OCI-LY3 (cell line): Measurements from ENCODE around the gene NEURL1.

Experiments
- CTCF ChIP-seq: fragments of 200-600, 300-600 bp; sonication (generic); IDR thresholded peaks from 2 replicates; pipeline ENCODE4 v1.5.1; 2014; ENCODE audit warnings: antibody characterized with exemption, low read length, low read depth
- EZH2phosphoT487 ChIP-seq: fragments of 200-600 bp; shearing (Covaris generic); IDR thresholded peaks from 2 replicates; pipeline ENCODE4 v1.6.1; 2018; ENCODE audit warnings: antibody characterized with exemption, mixed run types, low read depth

DNA sequence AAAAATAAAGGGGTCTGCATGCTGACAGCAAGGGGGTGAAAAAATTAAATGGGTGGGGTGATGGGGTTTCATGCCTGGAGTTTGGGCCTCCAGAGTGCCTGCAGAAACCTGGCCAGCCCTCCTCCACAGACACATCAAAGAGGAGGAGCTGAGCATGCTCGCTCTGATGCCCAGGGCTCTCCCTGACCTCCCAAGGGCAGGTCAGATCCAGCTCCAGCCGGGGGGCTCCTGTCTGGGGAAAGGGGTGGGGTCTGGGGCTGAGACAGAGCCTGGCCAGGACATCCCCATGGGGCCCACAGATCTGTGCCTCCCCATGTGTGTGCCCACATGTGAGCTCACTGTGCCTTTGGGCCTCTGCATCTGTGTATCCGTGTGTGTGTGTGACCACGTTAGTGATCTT, 33.9 kb upstream of the NEURL1 start:
- TF ChIP-seq CTCF (no peak), EZH2phosphoT487 (no peak)
